ENCODE measurements around the gene AFG3L2. TPM values are rescaled to one million over a fixed set of nuclear protein-coding genes. Genes with fewer than 3 reads are reported as not detected.

The AFG3L2 gene
- total RNA-seq, 6 experiments from 2014 or later = 30.2 to 47.7 (median 36.3) TPM

DNA sequence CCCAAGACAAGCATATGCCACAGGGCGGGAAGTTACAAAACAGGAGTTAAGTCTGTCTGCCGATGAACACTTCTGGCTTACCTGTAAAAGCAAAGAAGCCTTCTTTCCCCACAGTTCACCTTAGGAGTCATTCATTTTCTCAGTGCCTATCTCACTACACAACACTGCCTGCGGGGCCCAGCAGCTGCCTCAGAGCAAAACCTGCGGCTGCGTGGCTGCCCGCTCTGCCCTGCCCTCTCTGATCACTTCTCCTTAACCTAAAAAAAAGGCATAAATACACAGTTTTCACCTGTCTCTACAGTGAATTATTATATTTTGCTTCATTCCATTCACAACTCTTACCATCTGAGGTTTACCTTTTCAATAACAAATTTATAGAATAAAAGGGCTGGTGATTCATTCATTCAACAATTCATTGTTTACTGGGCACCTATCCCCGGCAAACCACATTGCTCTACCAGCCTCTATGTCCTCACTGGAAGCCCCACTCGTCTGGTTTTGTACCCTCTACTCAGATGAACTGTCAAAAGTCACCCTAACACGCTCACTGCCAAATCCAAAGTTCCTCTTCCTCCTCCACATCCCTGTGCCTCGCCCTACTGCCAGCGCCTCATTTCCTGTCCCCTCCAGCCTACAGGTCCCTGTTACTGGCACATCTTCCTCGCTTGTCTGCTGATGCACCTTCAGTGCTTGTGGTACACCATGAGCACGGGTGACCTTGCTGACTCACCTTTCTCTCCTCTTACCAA lies 31.4 kb downstream of the AFG3L2 start:
- Histone ChIP-seq H3K4me1 (no peaks in the 10 kb centered on the region), H3K4me3 (no peak overlapping the region), H3K9me3 (no peaks in the 10 kb centered on the region), H3K27ac (no peak overlapping the region), H3K36me3 (peaks cover 0 to 87% (median 29%) of the 10 kb centered on the region in 4 donors), H3K27me3 (no peaks in the 10 kb centered on the region)
- ATAC-seq (no peak), DNase-seq (no peak)
- WGBS (ENCODE audit: insufficient coverage, low coverage, low lambda C conversion rate, missing lambda C conversion rate) = 89% methylated on average over 11 of the region's 13 CpGs
- intact Hi-C loops (cut with DNase I) = no loop called here
- no peak for TF ChIP-seq CTCF (IDR thresholded peaks at IDR 0.05)
- TF ChIP-seq POLR2A (IDR thresholded peaks at IDR 0.05) = no peak

- WGBS (ENCODE audit: insufficient coverage, low coverage, low lambda C conversion rate, missing lambda C conversion rate) = 82% methylated on average over 4 of the region's 4 CpGs
- H3K9me3 ChIP-seq = no peaks in the 10 kb centered on the region
- peaks cover 0 to 63% (median 20%) of the 10 kb centered on the region in 4 donors for H3K36me3 ChIP-seq
- H3K4me3 ChIP-seq = no peak overlapping the region
- DNase-seq (no peak), ATAC-seq (no peak)
- H3K27ac ChIP-seq = no peak overlapping the region
- TF ChIP-seq CTCF (IDR thresholded peaks at IDR 0.05) (no peak), POLR2A (IDR thresholded peaks at IDR 0.05) (no peak)
- intact Hi-C loops (cut with DNase I) = no loop called here
- H3K4me1 ChIP-seq = no peaks in the 10 kb centered on the region
- H3K27me3 ChIP-seq = no peaks in the 10 kb centered on the region
Measured at GRCh38 chr18:12342661-12343060, 34.4 kb downstream of the AFG3L2 start.

DNA sequence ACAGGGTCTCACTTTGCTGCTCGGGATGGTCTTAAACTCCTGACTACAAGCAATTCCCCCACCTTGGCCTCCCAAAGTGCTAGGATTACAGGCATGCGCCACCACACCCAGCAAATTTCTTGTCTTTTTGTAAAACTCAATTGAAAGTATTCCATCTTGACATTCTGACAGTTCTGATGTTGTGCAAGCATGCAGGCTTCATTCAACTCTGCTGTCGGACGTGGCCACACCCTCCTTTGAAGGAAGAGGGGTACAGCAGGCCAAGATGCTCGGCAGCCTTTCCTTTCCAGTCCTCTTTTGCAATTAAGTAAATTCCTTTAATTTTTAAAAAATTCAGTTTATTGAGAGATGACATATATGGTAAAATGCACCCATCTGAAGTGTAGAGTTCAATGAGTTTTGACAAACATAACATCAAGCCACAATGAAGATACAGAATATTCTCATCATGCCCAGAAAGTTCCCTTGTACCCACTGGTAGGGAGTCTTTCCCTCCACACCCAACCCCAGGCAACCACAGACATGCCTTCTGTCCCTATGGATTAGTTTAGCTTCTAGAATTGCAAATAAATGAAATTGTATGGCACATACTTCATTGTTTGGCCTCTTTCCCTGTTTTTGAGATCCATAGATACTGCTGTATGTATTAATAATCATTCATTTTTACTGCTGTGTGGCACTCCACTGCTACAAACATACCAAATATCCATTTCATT lies 35.9 kb downstream of the AFG3L2 start:
- ATAC-seq (no peak), DNase-seq (no peak)
- TF ChIP-seq POLR2A (IDR thresholded peaks at IDR 0.05) (no peak), CTCF (IDR thresholded peaks at IDR 0.05) (no peak)
- 93% methylated on average over 5 of the region's 5 CpGs for WGBS (ENCODE audit: insufficient coverage, low coverage, low lambda C conversion rate, missing lambda C conversion rate)
- Histone ChIP-seq H3K4me3 (no peak overlapping the region), H3K9me3 (no peaks in the 10 kb centered on the region), H3K27me3 (no peaks in the 10 kb centered on the region), H3K27ac (no peak overlapping the region), H3K4me1 (no peaks in the 10 kb centered on the region), H3K36me3 (peaks cover 0 to 62% (median 17%) of the 10 kb centered on the region in 4 donors)
- intact Hi-C loops (cut with DNase I) = no loop called here

- no peaks in the 10 kb centered on the region for H3K4me1 ChIP-seq
- no peak overlapping the region for H3K27ac ChIP-seq
- H3K9me3 ChIP-seq = no peaks in the 10 kb centered on the region
- intact Hi-C loops (cut with DNase I) = no loop called here
- no peaks in the 10 kb centered on the region for H3K27me3 ChIP-seq
- no peak overlapping the region for H3K4me3 ChIP-seq
- peaks cover 0 to 57% (median 8%) of the 10 kb centered on the region in 4 donors for H3K36me3 ChIP-seq
- DNase-seq (no peak), ATAC-seq (no peak)
- 86% methylated on average over 1 of the region's 2 CpGs for WGBS (ENCODE audit: insufficient coverage, low coverage, low lambda C conversion rate, missing lambda C conversion rate)
- TF ChIP-seq CTCF (IDR thresholded peaks at IDR 0.05) (no peak), POLR2A (IDR thresholded peaks at IDR 0.05) (no peak)
Measured at GRCh38 chr18:12338382-12338781, 38.6 kb downstream of the AFG3L2 start.

All from right lobe of liver (tissue), 6 donors.